ENCODE measurements around the gene ATG14.
"Not testable (repeated sequence)": the region's sequence is repeated elsewhere in the genome, so short reads cannot be mapped to it uniquely, and the experiment has no call there.

Gene ATG14

GRCh38 chr14:55351111-55351510 lies 60.5 kb downstream of the ATG14 start:
- DNase-seq (ENCODE audit: low read depth, low spot score) = no peak

- no peak for DNase-seq (ENCODE audit: low read depth, low spot score)
Measured at GRCh38 chr14:55350461-55350860, 61.2 kb downstream of the ATG14 start.

- DNase-seq (ENCODE audit: low read depth, low spot score) = no peak
Measured at GRCh38 chr14:55349565-55349964, 62.1 kb downstream of the ATG14 start.

- DNase-seq (ENCODE audit: low read depth, low spot score) = no peak
Measured at GRCh38 chr14:55348766-55349453, 62.7 kb downstream of the ATG14 start.

DNA sequence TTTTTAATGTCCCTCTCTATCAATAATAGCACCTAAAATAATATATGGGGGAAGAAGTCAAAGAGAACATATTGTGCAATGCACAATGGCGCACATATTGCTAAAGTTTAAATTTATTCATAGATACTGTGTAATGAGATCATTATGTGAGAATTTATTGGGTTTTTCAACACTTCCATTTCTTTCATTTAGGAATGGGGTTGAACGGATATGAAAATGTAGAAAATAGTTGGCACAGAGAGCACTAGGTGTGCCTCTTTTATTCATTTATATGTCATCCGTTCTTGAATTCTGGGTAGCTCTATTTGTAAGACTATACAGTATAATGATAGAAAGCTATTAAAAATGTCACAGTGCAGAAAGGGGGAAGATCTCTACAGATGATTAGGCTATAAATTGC lies 63.9 kb downstream of the ATG14 start:
- DNase-seq (ENCODE audit: low read depth, low spot score) = no peak

DNA sequence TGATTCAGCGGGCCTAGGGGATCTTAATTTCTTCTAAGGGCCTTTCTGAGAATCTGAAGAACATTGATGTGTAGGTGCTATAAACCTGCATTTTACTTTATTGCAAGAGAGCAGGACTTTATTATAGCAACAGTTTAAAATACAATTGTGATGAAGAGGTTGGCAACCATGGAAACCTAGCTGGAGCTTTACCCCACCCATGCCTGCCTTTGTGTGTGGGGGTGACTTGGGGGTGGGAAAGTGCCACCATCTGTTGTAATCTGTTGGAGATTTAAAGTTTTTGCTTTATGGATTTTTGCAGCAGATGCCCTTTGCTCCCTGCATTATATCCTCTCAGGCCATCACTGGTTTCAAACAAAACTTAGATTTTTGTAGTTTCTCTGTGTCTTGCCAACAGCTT lies 64.6 kb downstream of the ATG14 start:
- no peak for DNase-seq (ENCODE audit: low read depth, low spot score)

GRCh38 chr14:55344582-55345163 lies 67.0 kb downstream of the ATG14 start:
- DNase-seq (ENCODE audit: low read depth, low spot score) = not testable (repeated sequence)

DNA sequence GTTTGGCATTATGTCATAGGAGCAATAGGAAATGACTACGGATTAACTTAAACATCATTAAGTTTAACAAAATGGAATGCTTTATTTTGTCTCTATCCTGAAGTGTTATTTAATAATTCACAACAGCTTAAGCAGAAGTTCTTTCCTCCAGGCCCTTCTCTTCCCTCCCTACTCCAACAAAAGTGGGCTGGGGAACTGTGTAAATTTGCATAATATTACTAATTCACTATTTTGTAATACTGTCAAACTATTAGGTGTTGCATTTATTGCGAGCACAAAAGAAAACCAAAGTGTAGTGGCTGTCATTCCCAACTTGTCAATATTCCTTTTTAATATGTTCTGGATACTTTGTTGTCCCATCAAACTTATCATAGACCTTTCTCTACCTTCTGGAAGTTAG lies 69.8 kb downstream of the ATG14 start:
- no peak for DNase-seq (ENCODE audit: low read depth, low spot score)

DNA sequence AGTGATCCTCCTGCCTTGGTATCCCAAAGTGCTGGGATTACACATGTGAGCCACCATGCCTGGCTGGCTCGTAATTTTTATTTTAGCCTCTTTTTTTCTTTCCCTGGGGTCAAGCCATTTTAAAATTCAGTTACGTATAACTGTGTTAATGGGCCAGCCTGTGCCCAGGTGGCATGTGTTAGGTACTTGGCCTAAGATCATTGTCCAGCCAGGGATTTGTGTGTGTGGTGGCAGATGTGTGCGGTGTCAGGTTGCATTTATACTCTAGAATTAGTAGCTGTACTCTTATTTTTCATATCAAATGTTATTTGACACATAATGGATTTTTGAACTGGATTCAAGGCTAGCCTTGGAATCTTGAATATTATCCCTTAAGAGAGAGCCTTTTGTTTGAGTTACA lies 71.1 kb downstream of the ATG14 start:
- no peak for DNase-seq (ENCODE audit: low read depth, low spot score)

GRCh38 chr14:55339770-55340169 lies 71.9 kb downstream of the ATG14 start:
- no peak for DNase-seq (ENCODE audit: low read depth, low spot score)

GRCh38 chr14:55336691-55337090 lies 74.9 kb downstream of the ATG14 start:
- no peak for DNase-seq (ENCODE audit: low read depth, low spot score)

GRCh38 chr14:55336162-55336561 lies 75.5 kb downstream of the ATG14 start:
- DNase-seq (ENCODE audit: low read depth, low spot score) = no peak

- DNase-seq (ENCODE audit: low read depth, low spot score) = no peak
Measured at GRCh38 chr14:55333711-55334485, 77.7 kb downstream of the ATG14 start.

GRCh38 chr14:55332654-55333570 lies 78.7 kb downstream of the ATG14 start:
- no peak for DNase-seq (ENCODE audit: low read depth, low spot score)

DNA sequence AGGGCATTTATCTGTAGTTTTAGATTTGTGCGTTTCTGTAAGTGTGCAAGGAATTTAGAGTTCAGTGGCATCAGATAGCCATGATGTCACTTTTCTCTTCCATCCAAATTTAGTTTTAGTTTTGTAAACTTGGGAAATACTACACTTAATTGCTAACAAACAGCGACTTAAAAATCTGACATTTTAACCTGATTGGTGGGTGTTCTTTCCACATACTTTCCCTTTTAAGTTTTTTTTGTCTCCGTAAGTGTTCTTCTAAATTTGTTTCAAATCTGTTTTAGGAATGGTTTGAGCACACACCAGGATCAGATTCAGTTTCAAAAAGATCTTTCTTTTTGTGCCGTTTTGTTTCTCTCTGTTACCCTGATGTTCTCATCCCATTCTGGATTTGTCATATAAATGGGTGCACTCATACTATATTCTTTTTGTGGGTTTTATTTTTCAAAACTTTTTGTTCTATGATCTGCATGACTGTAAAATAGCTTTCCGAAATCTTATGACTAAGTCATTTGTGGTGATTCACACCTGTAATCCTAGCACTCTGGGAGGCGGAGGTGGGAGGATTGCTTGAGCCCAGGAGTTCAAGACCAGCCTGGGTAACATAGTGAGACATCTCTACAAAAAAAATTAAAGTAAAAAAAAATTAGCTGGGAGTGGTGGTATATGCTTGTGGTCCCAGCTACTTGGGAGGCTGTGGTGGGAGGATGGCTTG lies 81.5 kb downstream of the ATG14 start:
- DNase-seq (ENCODE audit: low read depth, low spot score) = no peak

GRCh38 chr14:55328317-55328716 lies 83.3 kb downstream of the ATG14 start:
- no peak for DNase-seq (ENCODE audit: low read depth, low spot score)

GRCh38 chr14:55327179-55327578 lies 84.5 kb downstream of the ATG14 start:
- no peak for DNase-seq (ENCODE audit: low read depth, low spot score)

- DNase-seq (ENCODE audit: low read depth, low spot score) = no peak
Measured at GRCh38 chr14:55324812-55325211, 86.8 kb downstream of the ATG14 start.

- no peak for DNase-seq (ENCODE audit: low read depth, low spot score)
Measured at GRCh38 chr14:55323910-55324309, 87.7 kb downstream of the ATG14 start.

DNA sequence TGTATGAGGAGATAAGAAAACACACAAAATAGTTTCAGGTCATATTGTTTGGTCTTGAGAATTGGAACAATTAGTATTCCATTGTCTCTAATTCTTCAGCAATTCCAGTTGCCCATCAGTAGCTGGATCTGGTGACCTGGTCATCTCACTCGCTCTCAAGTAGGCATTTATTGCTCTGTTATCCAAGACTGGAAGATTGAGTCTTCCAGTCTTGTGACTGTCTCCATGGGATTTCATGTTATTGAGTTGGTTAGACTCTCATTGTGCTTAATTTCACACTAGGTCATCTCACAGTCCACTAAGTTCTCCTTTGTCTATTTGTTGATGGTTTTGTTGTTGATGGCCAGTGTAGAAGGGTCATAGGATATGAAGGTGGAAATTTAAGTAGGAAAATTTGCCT lies 92.9 kb downstream of the ATG14 start:
- DNase-seq (ENCODE audit: low read depth, low spot score) = no peak
